ENCODE data around the gene RASGRP3. TPM values are rescaled to one million over a fixed set of nuclear protein-coding genes. Genes with fewer than 3 reads are reported as not detected.

The RASGRP3 gene
- total RNA-seq, 4 donors from 2014 or later: 3.7 to 10.6 (median 6.7) TPM

- H3K27me3 ChIP-seq: no peaks in the 10 kb centered on the region
- WGBS: 21% methylated on average over 2 of the region's 2 CpGs
- intact Hi-C loops (cut with DNase I): no loop called here
- peaks cover 22 to 47% (median 32%) of the 10 kb centered on the region in 4 donors for H3K4me1 ChIP-seq
- TF ChIP-seq POLR2AphosphoS5 (IDR thresholded peaks at IDR 0.05) (no peak), CTCF (IDR thresholded peaks at IDR 0.05) (no peak), EP300 (IDR thresholded peaks at IDR 0.05) (no peak), POLR2A (IDR thresholded peaks at IDR 0.05; ENCODE audit: low read depth) (no peak)
- H3K9me3 ChIP-seq: peaks cover 0 to 8% (median 0%) of the 10 kb centered on the region in 4 donors
- H3K4me3 ChIP-seq: no peak overlapping the region
- no peak for DNase-seq (ENCODE audit: extremely low spot score)
- no peaks in the 10 kb centered on the region for H3K36me3 ChIP-seq
- peak overlapping the region; percentile 36 to 62 (median 48) for H3K27ac ChIP-seq (replicated peaks in 1 of 4)
Measured at GRCh38 chr2:33484042-33484621, 7.7 kb downstream of the RASGRP3 start.

- Histone ChIP-seq H3K27ac (replicated peaks in 1 of 4) (peak overlapping the region in 3 of 4 donors; percentile 46 to 62 (median 50)), H3K4me3 (no peak overlapping the region), H3K36me3 (no peaks in the 10 kb centered on the region), H3K9me3 (peaks cover 0 to 8% (median 0%) of the 10 kb centered on the region in 4 donors), H3K4me1 (peaks cover 28 to 46% (median 31%) of the 10 kb centered on the region in 4 donors), H3K27me3 (no peaks in the 10 kb centered on the region)
- TF ChIP-seq POLR2A (IDR thresholded peaks at IDR 0.05; ENCODE audit: low read depth) (no peak), POLR2AphosphoS5 (IDR thresholded peaks at IDR 0.05) (no peak), CTCF (IDR thresholded peaks at IDR 0.05) (no peak), EP300 (IDR thresholded peaks at IDR 0.05) (no peak)
- intact Hi-C loops (cut with DNase I): no loop called here
- WGBS: 89% methylated on average over 2 of the region's 2 CpGs
- no peak for DNase-seq (ENCODE audit: extremely low spot score)
Measured at GRCh38 chr2:33485051-33485450, 8.6 kb downstream of the RASGRP3 start.

GRCh38 chr2:33486544-33486943 is 10.1 kb downstream of the RASGRP3 start:
- DNase-seq (ENCODE audit: extremely low spot score): no peak
- H3K4me3 ChIP-seq: no peak overlapping the region
- no peaks in the 10 kb centered on the region for H3K36me3 ChIP-seq
- no peak for TF ChIP-seq POLR2A (IDR thresholded peaks at IDR 0.05; ENCODE audit: low read depth)
- TF ChIP-seq CTCF (IDR thresholded peaks at IDR 0.05): no peak
- no peak for TF ChIP-seq POLR2AphosphoS5 (IDR thresholded peaks at IDR 0.05)
- no peak for TF ChIP-seq EP300 (IDR thresholded peaks at IDR 0.05)
- WGBS: 79% methylated on average over 3 of the region's 3 CpGs
- H3K27me3 ChIP-seq: no peaks in the 10 kb centered on the region
- peaks cover 29 to 51% (median 37%) of the 10 kb centered on the region in 4 donors for H3K4me1 ChIP-seq
- H3K27ac ChIP-seq (replicated peaks in 1 of 4): no peak overlapping the region
- intact Hi-C loops (cut with DNase I): no loop called here
- peaks cover 0 to 8% (median 0%) of the 10 kb centered on the region in 4 donors for H3K9me3 ChIP-seq

- Histone ChIP-seq H3K9me3 (peaks cover 0 to 8% (median 0%) of the 10 kb centered on the region in 4 donors), H3K4me1 (peaks cover 29 to 40% (median 34%) of the 10 kb centered on the region in 4 donors), H3K36me3 (no peaks in the 10 kb centered on the region), H3K4me3 (no peak overlapping the region), H3K27ac (replicated peaks in 1 of 4) (no peak overlapping the region), H3K27me3 (no peaks in the 10 kb centered on the region)
- 52% methylated on average over 2 of the region's 2 CpGs for WGBS
- TF ChIP-seq CTCF (IDR thresholded peaks at IDR 0.05) (no peak), POLR2AphosphoS5 (IDR thresholded peaks at IDR 0.05) (no peak)
- intact Hi-C loops (cut with DNase I): no loop called here
- DNase-seq (ENCODE audit: extremely low spot score): no peak
Measured at GRCh38 chr2:33488178-33488690, 11.8 kb downstream of the RASGRP3 start.
